Progenitor cell of endocrine pancreas (in vitro differentiated cells): Measurements from ENCODE around the gene HYI. TPM values are rescaled to one million over a fixed set of nuclear protein-coding genes. Genes with fewer than 3 reads are reported as not detected.

ENCODE experiments used
- DNase-seq: peaks from one replicate; pipeline ENCODE4 v3.0.0; 2021; ENCODE audit warnings: low spot score; ENCODE audit not compliant: unreplicated experiment
- H3K27ac Mint-ChIP-seq: 2 replicates; pipeline ENCODE4 v1.8.0; 2021; ENCODE audit warnings: mild to moderate bottlenecking, moderate library complexity, mixed read lengths
- H3K27me3 Mint-ChIP-seq: 2 replicates; pipeline ENCODE4 v1.8.0; 2021; ENCODE audit warnings: mixed read lengths
- H3K36me3 Mint-ChIP-seq: 2 replicates; pipeline ENCODE4 v1.8.0; 2022; ENCODE audit warnings: mixed read lengths; ENCODE audit not compliant: insufficient read depth
- H3K4me1 Mint-ChIP-seq: 2 replicates; pipeline ENCODE4 v1.8.0; 2021; ENCODE audit warnings: low read depth, mixed read lengths
- H3K4me3 Mint-ChIP-seq: 2 replicates; pipeline ENCODE4 v1.8.0; 2021; ENCODE audit warnings: low read depth, mild to moderate bottlenecking, moderate library complexity, mixed read lengths
- H3K9me3 Mint-ChIP-seq: 2 replicates; pipeline ENCODE4 v1.8.0; 2021; ENCODE audit warnings: low read depth, mixed read lengths
- total RNA-seq: library from RNA; stranded (reverse); gene quantifications from 2 replicates; pipeline ENCODE4 v1.2.1, GENCODE V29; 2021
- TF ChIP-seq, protein P1 (sequence below): fragments of 200-600 bp; sonication (generic); IDR thresholded peaks from one replicate; pipeline ENCODE4 v1.5.0; 2021; ENCODE audit warnings: antibody characterized with exemption, mild to moderate bottlenecking; ENCODE audit not compliant: unreplicated experiment

HYI gene
- total RNA-seq, 1 donor from 2014 or later: 52.4 TPM

DNA sequence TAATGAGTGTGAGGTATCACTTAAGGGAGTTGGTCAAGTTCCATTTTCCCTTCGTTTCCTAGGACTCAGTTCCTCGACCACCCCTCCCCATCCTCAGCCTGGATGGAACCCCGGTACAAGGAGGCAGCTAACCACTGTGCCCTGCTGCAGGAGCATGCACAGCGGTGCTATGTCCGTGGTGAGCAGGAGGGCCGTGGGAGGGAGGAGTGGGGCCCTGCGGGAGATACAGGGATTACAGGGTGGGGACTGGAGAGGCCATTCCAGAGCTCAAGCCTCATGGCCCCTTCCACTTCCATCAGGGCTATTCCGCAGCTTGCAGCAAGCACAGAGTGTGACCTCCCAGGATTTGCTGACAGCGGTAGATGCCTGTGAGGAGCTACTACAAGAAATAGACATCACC lies 25.8 kb downstream of the HYI start:
- H3K36me3 Mint-ChIP-seq: peaks cover 23% of the 10 kb centered on the region
- TF ChIP-seq, protein P1, sequence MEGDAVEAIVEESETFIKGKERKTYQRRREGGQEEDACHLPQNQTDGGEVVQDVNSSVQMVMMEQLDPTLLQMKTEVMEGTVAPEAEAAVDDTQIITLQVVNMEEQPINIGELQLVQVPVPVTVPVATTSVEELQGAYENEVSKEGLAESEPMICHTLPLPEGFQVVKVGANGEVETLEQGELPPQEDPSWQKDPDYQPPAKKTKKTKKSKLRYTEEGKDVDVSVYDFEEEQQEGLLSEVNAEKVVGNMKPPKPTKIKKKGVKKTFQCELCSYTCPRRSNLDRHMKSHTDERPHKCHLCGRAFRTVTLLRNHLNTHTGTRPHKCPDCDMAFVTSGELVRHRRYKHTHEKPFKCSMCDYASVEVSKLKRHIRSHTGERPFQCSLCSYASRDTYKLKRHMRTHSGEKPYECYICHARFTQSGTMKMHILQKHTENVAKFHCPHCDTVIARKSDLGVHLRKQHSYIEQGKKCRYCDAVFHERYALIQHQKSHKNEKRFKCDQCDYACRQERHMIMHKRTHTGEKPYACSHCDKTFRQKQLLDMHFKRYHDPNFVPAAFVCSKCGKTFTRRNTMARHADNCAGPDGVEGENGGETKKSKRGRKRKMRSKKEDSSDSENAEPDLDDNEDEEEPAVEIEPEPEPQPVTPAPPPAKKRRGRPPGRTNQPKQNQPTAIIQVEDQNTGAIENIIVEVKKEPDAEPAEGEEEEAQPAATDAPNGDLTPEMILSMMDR: no peak
- no peaks in the 10 kb centered on the region for H3K9me3 Mint-ChIP-seq
- no peaks in the 10 kb centered on the region for H3K27me3 Mint-ChIP-seq
- DNase-seq: no peak
- H3K27ac Mint-ChIP-seq: no peak overlapping the region
- no peaks in the 10 kb centered on the region for H3K4me1 Mint-ChIP-seq
- no peak overlapping the region for H3K4me3 Mint-ChIP-seq

DNA sequence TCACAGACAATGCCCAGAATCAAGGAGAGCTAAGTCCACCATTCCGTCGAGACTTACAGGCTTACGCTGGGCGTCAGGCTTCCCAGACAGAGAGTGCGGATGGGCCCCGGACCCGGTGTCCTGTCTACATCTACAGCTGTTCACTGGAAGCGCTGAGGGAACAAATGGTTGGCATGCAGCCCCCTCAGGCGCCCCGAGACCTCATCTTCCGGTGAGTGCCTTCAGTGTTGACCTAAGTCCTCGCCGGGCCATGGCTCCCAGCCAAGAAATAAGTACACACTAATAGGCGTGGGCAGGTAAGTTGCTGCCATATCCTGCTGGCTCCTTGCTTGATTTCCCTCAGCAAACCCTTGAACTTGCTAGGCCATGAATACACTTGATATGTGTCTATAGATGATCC lies 26.2 kb downstream of the HYI start:
- Mint-ChIP-seq H3K27me3 (no peaks in the 10 kb centered on the region), H3K4me1 (no peaks in the 10 kb centered on the region), H3K4me3 (no peak overlapping the region), H3K36me3 (peaks cover 23% of the 10 kb centered on the region), H3K27ac (no peak overlapping the region), H3K9me3 (no peaks in the 10 kb centered on the region)
- no peak for DNase-seq
- TF ChIP-seq, protein P1: no peak

DNA sequence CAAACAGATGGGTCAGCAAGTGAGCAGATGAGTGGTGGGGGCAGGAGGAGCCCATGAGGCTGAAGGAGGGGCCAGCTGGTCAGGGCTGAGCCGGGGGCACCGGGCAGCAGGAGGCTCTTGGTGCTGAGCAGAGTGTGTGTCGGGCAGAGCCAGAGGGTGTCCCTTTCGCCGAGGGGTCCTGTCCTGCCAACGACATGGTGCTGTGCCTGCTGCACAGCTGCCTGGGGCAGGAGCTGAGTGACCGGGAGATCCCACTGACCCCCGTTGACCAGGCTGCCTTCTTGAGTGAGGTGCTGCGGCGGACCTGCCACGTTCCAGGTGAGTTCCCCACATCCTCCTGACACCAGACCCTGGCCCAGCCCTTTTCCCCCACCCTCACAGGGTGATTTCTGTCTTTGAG lies 27.5 kb downstream of the HYI start:
- H3K4me3 Mint-ChIP-seq: no peak overlapping the region
- no peaks in the 10 kb centered on the region for H3K27me3 Mint-ChIP-seq
- no peaks in the 10 kb centered on the region for H3K4me1 Mint-ChIP-seq
- H3K27ac Mint-ChIP-seq: no peak overlapping the region
- no peak for DNase-seq
- peaks cover 18% of the 10 kb centered on the region for H3K36me3 Mint-ChIP-seq
- TF ChIP-seq, protein P1: no peak
- H3K9me3 Mint-ChIP-seq: no peaks in the 10 kb centered on the region

DNA sequence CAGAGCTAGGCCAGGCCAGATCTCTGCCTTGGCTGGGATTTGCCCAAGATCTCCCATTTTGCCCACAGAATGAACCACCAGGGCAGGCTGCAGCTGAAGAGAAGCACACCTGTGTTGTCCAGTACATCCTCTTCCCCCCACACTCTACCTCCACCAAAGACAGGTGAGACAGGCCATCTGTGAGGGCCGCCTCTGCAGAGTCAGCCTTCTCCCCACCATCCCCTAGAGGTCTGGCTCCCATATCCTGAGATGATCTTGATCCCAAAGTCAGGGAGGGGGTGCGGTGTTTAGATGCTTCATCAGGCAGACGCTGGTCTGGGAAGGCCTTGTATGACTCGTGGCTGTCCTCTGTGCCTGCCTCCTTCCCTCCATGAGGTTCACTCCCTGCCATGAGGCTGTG lies 28.7 kb downstream of the HYI start:
- H3K4me3 Mint-ChIP-seq: no peak overlapping the region
- TF ChIP-seq, protein P1: no peak
- H3K9me3 Mint-ChIP-seq: no peaks in the 10 kb centered on the region
- no peaks in the 10 kb centered on the region for H3K4me1 Mint-ChIP-seq
- no peak for DNase-seq
- H3K36me3 Mint-ChIP-seq: peaks cover 15% of the 10 kb centered on the region
- H3K27me3 Mint-ChIP-seq: no peaks in the 10 kb centered on the region
- H3K27ac Mint-ChIP-seq: no peak overlapping the region

DNA sequence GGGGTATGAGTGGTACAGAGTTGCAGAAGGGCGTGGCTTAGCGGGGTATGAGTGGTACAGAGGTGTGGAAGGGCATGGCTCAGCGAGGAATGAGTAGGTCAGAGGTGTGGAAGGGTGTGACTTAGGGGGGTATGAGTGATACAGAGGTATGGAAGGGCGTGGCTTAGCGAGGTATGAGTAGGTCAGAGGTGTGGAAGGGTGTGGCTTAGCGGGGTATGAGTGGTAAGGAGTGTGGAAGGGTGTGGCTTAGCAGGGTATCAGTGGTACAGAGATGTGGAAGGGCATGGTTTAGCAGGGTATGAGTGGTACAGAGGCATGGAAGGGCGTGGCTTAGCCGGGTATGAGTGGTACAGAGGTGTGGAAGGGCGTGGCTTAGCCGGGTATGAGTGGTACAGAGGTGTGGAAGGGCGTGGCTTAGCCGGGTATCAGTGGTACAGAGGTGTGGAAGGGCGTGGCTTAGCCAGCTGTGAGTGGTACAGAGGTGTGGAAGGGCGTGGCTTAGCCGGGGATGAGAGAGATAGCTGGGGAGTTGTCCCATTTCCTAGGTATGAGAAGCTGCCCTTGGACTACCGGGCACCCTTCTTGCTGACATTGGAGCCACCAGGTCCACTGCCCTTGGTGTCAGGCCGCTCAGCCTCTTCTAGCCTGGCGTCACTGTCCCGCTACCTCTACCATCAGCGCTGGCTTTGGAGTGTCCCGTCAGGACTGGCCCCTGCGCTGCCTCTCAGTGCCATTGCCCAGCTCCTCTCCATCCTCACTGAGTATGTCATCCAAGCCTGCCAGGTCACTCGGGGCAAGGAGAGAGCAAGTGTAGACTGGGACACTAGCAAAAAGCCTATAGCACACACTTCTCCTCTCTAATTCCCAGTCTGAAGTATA lies 29.8 kb downstream of the HYI start:
- peaks cover 12% of the 10 kb centered on the region for H3K36me3 Mint-ChIP-seq
- TF ChIP-seq, protein P1: no peak
- no peaks in the 10 kb centered on the region for H3K27me3 Mint-ChIP-seq
- no peaks in the 10 kb centered on the region for H3K4me1 Mint-ChIP-seq
- DNase-seq: no peak
- H3K27ac Mint-ChIP-seq: no peak overlapping the region
- H3K4me3 Mint-ChIP-seq: no peak overlapping the region
- no peaks in the 10 kb centered on the region for H3K9me3 Mint-ChIP-seq
